Measurements from ENCODE around the gene TMEM107. TPM values are rescaled to one million over a fixed set of nuclear protein-coding genes. Genes with fewer than 3 reads are reported as not detected.

TMEM107 gene
- total RNA-seq, 4 donors from 2014 or later = 11.2 to 18.8 (median 15.5) TPM

GRCh38 chr17:8147805-8148404, 28.3 kb downstream of the TMEM107 start:
- Histone ChIP-seq H3K27me3 (no peaks in the 10 kb centered on the region), H3K4me3 (no peak overlapping the region), H3K36me3 (peaks cover 12 to 83% of the 10 kb centered on the region in 2 donors), H3K4me1 (peaks cover 0 to 86% (median 24%) of the 10 kb centered on the region in 3 donors), H3K27ac (peak overlapping the region; percentile 4 to 100 (median 99)), H3K9me3 (no peaks in the 10 kb centered on the region)
- TF ChIP-seq POLR2AphosphoS5 (IDR thresholded peaks at IDR 0.05) = no peak
- TF ChIP-seq CTCF (IDR thresholded peaks at IDR 0.05) = no peak
- TF ChIP-seq POLR2A (IDR thresholded peaks at IDR 0.05) = no peak
- TF ChIP-seq EP300 (IDR thresholded peaks at IDR 0.05) = no peak
- WGBS, 2 donors (ENCODE audit: low coverage in 1 of 2) = 90 to 93% methylated on average over 2 to 5 of the region's 13 CpGs
- no peak for ATAC-seq

GRCh38 chr17:8147141-8147804, 28.9 kb downstream of the TMEM107 start:
- H3K4me1 ChIP-seq = peaks cover 0 to 87% (median 20%) of the 10 kb centered on the region in 3 donors
- H3K36me3 ChIP-seq = peaks cover 15 to 86% of the 10 kb centered on the region in 2 donors
- no peak overlapping the region for H3K4me3 ChIP-seq
- TF ChIP-seq POLR2AphosphoS5 (IDR thresholded peaks at IDR 0.05) (no peak), POLR2A (IDR thresholded peaks at IDR 0.05) (no peak), CTCF (IDR thresholded peaks at IDR 0.05) (no peak), EP300 (IDR thresholded peaks at IDR 0.05) (no peak)
- WGBS, 2 donors (ENCODE audit: low coverage in 1 of 2) = 60 to 83% methylated on average over 1 to 7 of the region's 26 CpGs
- no peaks in the 10 kb centered on the region for H3K9me3 ChIP-seq
- H3K27me3 ChIP-seq = no peaks in the 10 kb centered on the region
- no peak for ATAC-seq
- H3K27ac ChIP-seq = peak overlapping the region; percentile 4 to 100 (median 99)

- Histone ChIP-seq H3K36me3 (peaks cover 15 to 93% of the 10 kb centered on the region in 2 donors), H3K27me3 (no peaks in the 10 kb centered on the region), H3K4me3 (no peak overlapping the region), H3K9me3 (no peaks in the 10 kb centered on the region), H3K27ac (peak overlapping the region; percentile 4 to 100 (median 99)), H3K4me1 (peaks cover 0 to 94% (median 20%) of the 10 kb centered on the region in 3 donors)
- no peak for TF ChIP-seq EP300 (IDR thresholded peaks at IDR 0.05)
- no peak for TF ChIP-seq CTCF (IDR thresholded peaks at IDR 0.05)
- TF ChIP-seq POLR2AphosphoS5 (IDR thresholded peaks at IDR 0.05) = no peak
- no peak for TF ChIP-seq POLR2A (IDR thresholded peaks at IDR 0.05)
- 78 to 81% methylated on average over 5 to 6 of the region's 14 CpGs for WGBS, 2 donors (ENCODE audit: low coverage in 1 of 2)
- no peak for ATAC-seq
These were observed 29.6 kb downstream of the TMEM107 start for GRCh38 chr17:8146381-8147140.

- no peak for TF ChIP-seq EP300 (IDR thresholded peaks at IDR 0.05)
- no peak for TF ChIP-seq POLR2AphosphoS5 (IDR thresholded peaks at IDR 0.05)
- TF ChIP-seq CTCF (IDR thresholded peaks at IDR 0.05) = no peak
- no peak for TF ChIP-seq POLR2A (IDR thresholded peaks at IDR 0.05)
- 100% methylated on average over 1 of the region's 12 CpGs; no CpG with 5 or more reads in 1 of the 2 donors for WGBS, 2 donors (ENCODE audit: low coverage in 1 of 2)
- H3K27me3 ChIP-seq = no peaks in the 10 kb centered on the region
- H3K36me3 ChIP-seq = peaks cover 15 to 100% of the 10 kb centered on the region in 2 donors
- ATAC-seq = no peak
- peak overlapping the region; percentile 4 to 100 (median 99) for H3K27ac ChIP-seq
- peaks cover 0 to 99% (median 20%) of the 10 kb centered on the region in 3 donors for H3K4me1 ChIP-seq
- H3K9me3 ChIP-seq = no peaks in the 10 kb centered on the region
- H3K4me3 ChIP-seq = no peak overlapping the region
These were observed 30.4 kb downstream of the TMEM107 start for GRCh38 chr17:8145811-8146210.
